ENCODE measurements around the gene OR2C1.

Gene OR2C1

DNA sequence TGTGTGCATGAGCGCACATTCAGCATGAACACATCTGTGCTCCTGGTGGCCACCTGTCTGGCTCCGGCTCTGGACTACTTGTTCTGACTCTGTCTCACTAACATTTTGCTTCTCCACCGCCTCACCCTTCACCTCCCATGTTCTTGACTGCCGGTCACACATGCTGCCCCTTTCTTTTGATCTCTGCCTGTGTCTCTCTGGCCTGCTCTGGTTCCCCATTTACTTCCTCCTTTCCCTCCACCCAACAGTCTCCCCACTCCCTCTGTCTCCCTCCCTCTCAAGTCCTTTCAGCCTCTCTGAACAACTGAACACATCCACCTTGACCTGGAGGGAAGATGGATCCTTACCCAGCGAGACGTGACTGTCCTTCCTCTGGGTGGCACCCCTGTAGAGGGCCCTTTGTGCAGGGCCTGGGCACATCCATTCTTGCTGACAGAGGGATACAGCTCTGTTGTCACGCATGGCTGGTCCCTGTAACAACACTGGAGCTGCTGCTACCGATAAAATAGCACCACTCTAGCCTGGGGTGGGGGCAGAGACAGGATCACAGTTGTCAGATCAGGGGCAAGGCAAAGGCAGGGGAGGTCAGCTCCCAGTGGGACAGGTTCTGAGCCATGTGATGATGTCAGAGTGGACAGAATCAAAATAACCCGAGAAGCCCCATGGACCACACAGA, 34.1 kb downstream of the OR2C1 start:
- no peak for DNase-seq (ENCODE audit: low read depth in 3 of 3, low spot score in 1 of 3)

DNA sequence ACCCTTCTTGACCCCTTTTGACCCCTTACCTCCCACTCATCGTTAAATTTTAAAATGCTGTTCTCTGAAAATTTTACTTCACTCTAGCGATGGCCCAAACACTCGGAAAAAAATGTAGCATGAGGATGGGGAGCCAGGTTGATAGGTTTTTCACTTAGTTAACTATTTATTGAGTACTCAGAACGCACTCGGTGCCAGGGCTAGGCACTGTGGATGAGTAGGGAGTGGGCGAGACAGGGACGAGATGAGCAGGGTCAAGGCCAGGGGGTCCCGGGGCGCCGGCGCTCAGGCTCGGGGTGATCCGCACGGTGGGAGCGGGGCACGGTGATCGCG, 44.7 kb downstream of the OR2C1 start:
- no peak for DNase-seq (ENCODE audit: low read depth in 3 of 3, low spot score in 1 of 3)

DNA sequence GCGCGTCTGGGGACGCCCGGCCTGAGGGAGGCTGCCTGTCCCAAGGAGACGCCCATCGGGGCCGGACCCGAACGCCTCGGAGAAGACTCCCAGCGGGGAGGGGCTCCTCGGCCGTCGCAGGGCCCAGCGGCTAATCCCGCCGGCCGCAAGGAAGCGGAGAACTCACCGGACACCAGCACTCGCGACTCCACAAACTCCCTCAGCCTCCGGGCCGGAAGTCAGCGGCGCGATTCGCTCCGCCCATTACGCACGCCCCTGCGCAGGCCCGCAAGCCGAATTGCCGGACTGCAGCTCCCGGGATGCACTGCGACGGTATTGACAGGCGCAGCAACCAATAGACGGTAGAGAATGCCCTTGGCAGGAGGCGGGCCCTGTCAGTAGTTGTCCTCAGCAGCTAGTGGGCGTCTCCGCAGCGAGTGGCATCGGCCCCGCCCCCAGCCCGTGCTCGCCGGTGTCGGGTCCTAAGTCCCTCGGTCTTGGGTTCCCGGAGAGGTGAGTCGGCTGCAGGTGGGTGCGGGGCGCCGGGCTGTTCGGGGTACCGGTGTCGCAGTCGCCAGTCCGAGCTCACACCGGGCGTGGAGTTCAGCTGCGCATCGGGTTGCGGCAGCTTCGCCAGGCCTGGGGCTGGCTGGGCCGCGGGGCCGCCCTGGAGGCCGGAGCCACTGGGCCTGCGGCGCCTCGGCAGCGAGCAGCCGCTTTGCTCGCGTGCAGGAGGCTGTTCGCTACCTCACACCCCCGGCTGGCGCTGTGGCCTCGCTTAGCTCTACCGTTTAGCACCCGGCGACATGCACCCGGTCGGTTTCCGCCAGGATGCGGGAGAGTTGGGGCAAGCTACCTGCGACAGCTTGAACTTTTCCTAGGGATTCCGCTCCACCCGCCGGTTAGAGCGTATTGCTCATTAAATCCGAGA, 45.3 kb downstream of the OR2C1 start, which contains the start of the genes ZNF174 and ZSCAN32:
Gene ZNF174 (plus strand): TSS at position 437 of the 910 bp plus-strand sequence. CDS start 790 bp downstream, outside the sequence.
Gene ZSCAN32 (minus strand): TSS at position 226 of the 910 bp plus-strand sequence. CDS start 3,447 bp downstream, outside the sequence.
- peak; percentile 93 to 97 (median 96) for DNase-seq (ENCODE audit: low read depth in 3 of 3, low spot score in 1 of 3)

DNA sequence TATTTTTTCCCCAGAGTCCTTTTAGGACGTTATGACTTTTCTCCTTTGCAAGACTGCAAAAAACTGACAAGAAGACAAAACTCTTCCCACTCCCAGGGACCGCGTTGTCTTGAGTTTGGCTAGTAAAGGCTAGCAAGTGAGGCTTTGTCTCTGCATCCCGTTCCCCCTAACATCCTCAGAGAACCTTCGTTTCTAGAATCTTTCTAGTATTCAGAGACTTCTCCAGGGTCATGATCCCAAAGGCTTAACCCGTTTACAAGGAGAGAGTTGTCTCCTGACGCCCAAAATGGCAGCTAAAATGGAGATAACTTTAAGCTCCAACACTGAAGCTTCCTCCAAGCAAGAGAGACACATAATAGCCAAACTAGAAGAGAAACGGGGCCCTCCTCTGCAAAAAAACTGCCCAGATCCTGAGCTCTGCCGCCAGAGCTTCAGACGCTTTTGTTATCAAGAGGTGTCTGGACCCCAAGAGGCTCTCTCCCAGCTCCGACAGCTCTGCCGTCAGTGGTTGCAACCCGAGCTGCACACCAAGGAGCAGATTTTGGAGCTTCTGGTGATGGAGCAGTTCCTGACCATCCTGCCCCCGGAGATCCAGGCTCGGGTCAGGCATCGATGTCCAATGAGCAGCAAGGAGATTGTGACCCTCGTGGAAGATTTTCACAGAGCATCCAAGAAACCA, 46.2 kb downstream of the OR2C1 start:
- no peak for DNase-seq (ENCODE audit: low read depth in 3 of 3, low spot score in 1 of 3)
